DND-41 (cell line): Measurements from ENCODE around the gene SYT1.

Source experiments
- ATAC-seq: fragments of 200-7000 bp; cut with Tn5 transposase; 3 replicates; pipeline ENCODE4 v1.9.1; 2021; ENCODE audit warnings: low read depth; ENCODE audit not compliant: insufficient read depth
- DNase-seq: peaks from one replicate; pipeline ENCODE4 v3.0.0-alpha.2; 2020
- H2AFZ ChIP-seq: 2 replicates; pipeline ENCODE4 v1.6.0; 2012; ENCODE audit warnings: low read depth, low read length
- H3K27ac ChIP-seq: 2 replicates; pipeline ENCODE4 v1.5.1; 2012; ENCODE audit warnings: low read length, inconsistent platforms
- H3K27me3 ChIP-seq: fragments of 200-600 bp; sonication (generic); 2 replicates; pipeline ENCODE4 v1.6.0; 2012; ENCODE audit warnings: low read length, mild to moderate bottlenecking, inconsistent platforms; ENCODE audit not compliant: insufficient read depth, poor library complexity
- H3K36me3 ChIP-seq: 2 replicates; pipeline ENCODE4 v1.5.1; 2012; ENCODE audit warnings: low read length, inconsistent platforms; ENCODE audit not compliant: insufficient read depth
- H3K4me1 ChIP-seq: 2 replicates; pipeline ENCODE4 v1.5.1; 2012; ENCODE audit warnings: mild to moderate bottlenecking, low read length; ENCODE audit not compliant: insufficient read depth
- H3K4me2 ChIP-seq: 2 replicates; pipeline ENCODE4 v1.6.0; 2012; ENCODE audit warnings: mild to moderate bottlenecking, moderate library complexity, low read length, inconsistent platforms; ENCODE audit not compliant: insufficient read depth
- H3K4me3 ChIP-seq, 2 experiments: fragments of 200-600 bp in 1 of 2; shearing (Covaris generic) in 1 of 2; 2 replicates each; pipeline ENCODE4 v1.5.1; 2012 to 2016; ENCODE audit warnings: inconsistent platforms in 2 of 2, low read length in 2 of 2, mild to moderate bottlenecking in 2 of 2, low read depth in 1 of 2, moderate library complexity in 1 of 2
- H3K79me2 ChIP-seq: 2 replicates; pipeline ENCODE4 v1.6.0; 2012; ENCODE audit warnings: low read length, inconsistent platforms; ENCODE audit not compliant: insufficient read depth
- H3K9ac ChIP-seq: 2 replicates; pipeline ENCODE4 v1.6.0; 2012; ENCODE audit warnings: low read depth, mild to moderate bottlenecking, inconsistent platforms, low read length, moderate library complexity
- H3K9me3 ChIP-seq: 2 replicates; pipeline ENCODE4 v1.5.1; 2012; ENCODE audit warnings: low read length, moderate library complexity, mild to moderate bottlenecking, inconsistent platforms; ENCODE audit not compliant: insufficient read depth, severe bottlenecking
- H4K20me1 ChIP-seq: 2 replicates; pipeline ENCODE4 v1.6.0; 2012; ENCODE audit warnings: low read length; ENCODE audit not compliant: insufficient read depth
- EZH2 ChIP-seq: IDR thresholded peaks from 3 replicates; pipeline ENCODE4 v1.6.1; 2012; ENCODE audit warnings: borderline replicate concordance, low read depth, mild to moderate bottlenecking, moderate library complexity, low read length, inconsistent platforms; ENCODE audit not compliant: severe bottlenecking
- TF ChIP-seq, protein P1 (sequence below): IDR thresholded peaks from 2 replicates; pipeline ENCODE4 v1.5.1; 2012; ENCODE audit warnings: borderline replicate concordance, low read length, moderate library complexity, mild to moderate bottlenecking; ENCODE audit not compliant: poor library complexity, severe bottlenecking; ENCODE audit errors: extremely low read depth

SYT1 gene

DNA sequence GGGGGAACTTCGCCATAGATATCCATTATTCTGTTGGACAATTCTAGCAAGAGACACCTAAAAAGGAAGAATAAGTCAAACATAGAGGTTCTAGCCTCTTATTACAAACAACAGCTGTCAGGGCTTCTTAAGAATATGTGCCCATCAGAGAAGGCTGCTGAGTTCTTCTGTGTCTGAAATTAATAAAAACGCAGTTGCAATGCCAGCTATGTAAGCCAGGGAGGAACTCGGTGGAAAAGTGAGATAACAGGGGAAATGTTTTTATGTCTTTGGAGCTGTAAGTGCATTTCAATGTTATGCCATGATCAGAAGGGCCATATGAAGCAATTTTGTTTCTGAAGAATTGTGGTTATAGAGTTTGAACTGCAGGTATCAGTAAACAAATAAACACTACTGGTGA, 95.0 kb downstream of the SYT1 start:
- TF ChIP-seq, protein P1, sequence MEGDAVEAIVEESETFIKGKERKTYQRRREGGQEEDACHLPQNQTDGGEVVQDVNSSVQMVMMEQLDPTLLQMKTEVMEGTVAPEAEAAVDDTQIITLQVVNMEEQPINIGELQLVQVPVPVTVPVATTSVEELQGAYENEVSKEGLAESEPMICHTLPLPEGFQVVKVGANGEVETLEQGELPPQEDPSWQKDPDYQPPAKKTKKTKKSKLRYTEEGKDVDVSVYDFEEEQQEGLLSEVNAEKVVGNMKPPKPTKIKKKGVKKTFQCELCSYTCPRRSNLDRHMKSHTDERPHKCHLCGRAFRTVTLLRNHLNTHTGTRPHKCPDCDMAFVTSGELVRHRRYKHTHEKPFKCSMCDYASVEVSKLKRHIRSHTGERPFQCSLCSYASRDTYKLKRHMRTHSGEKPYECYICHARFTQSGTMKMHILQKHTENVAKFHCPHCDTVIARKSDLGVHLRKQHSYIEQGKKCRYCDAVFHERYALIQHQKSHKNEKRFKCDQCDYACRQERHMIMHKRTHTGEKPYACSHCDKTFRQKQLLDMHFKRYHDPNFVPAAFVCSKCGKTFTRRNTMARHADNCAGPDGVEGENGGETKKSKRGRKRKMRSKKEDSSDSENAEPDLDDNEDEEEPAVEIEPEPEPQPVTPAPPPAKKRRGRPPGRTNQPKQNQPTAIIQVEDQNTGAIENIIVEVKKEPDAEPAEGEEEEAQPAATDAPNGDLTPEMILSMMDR = no peak
- no peak for TF ChIP-seq EZH2
- Histone ChIP-seq H3K27ac (no peak overlapping the region), H3K9me3 (no peaks in the 10 kb centered on the region), H3K4me2 (no peak overlapping the region), H2AFZ (no peak overlapping the region), H3K79me2 (no peaks in the 10 kb centered on the region), H3K27me3 (no peaks in the 10 kb centered on the region), H3K9ac (no peak overlapping the region), H3K36me3 (no peaks in the 10 kb centered on the region), H3K4me3 (no peak overlapping the region), H4K20me1 (no peaks in the 10 kb centered on the region), H3K4me1 (no peaks in the 10 kb centered on the region)
- DNase-seq (no peak), ATAC-seq (no peak)

DNA sequence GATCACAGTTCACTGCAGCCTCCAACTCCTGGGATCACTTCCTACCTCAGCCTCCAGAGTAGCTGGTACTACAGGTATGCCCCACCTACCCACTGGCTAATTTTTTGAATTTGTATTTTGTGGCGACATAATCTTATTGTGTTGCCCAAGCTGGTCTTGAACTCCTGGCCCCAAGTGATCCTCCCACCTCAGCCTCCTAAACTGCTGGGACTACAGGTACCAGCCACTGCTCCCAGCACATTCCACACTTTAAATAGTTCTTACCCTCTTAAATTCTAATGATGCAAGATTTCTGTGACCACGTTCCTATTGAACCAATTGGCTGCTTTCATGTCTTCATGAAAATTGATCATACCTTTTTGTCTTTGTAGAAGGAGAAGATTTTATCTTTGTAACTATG, 96.6 kb downstream of the SYT1 start:
- Histone ChIP-seq H4K20me1 (no peaks in the 10 kb centered on the region), H3K4me1 (no peaks in the 10 kb centered on the region), H2AFZ (no peak overlapping the region), H3K9me3 (no peaks in the 10 kb centered on the region), H3K9ac (no peak overlapping the region), H3K4me3 (no peak overlapping the region), H3K27me3 (no peaks in the 10 kb centered on the region), H3K79me2 (no peaks in the 10 kb centered on the region), H3K36me3 (no peaks in the 10 kb centered on the region), H3K4me2 (no peak overlapping the region), H3K27ac (no peak overlapping the region)
- TF ChIP-seq, protein P1 = no peak
- no peak for TF ChIP-seq EZH2
- ATAC-seq (no peak), DNase-seq (no peak)

DNA sequence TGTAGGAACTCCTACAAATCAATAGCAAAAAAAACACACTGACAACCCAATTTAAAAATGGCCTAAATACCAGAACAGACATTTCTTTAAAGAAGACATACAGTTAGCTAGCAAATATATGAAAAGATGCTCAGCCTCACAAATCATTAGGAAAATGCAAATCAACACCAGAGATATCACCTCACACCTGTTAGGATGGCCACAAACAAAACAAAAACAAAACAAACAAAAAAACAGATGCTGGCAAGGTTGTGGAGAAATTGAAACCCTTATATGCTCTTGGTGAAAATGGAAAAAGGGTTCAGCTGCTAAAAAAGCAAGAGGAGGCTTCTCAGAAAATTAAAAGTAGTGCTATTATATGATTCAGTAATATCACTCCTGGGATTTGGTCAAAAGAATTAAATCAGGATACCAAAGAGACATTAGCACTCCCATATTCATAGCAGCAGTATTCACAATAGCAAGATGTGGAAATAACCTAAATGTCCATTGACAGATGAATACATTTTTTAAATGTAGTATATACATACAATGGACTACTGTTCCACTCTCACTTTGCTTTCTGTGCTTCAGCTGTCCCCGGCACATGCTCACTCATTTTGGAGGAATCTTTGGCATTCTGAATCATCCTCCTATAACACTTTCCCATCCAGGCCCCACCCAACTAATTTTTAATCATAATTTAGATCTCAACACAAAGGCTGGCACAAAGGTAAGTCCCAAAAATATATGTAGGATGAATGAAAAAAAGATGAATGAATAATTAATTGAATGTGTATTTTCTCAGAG, 99.1 kb downstream of the SYT1 start:
- Histone ChIP-seq H3K4me3 (no peak overlapping the region), H3K79me2 (no peaks in the 10 kb centered on the region), H2AFZ (no peak overlapping the region), H3K4me2 (no peak overlapping the region), H3K27me3 (no peaks in the 10 kb centered on the region), H3K9me3 (no peaks in the 10 kb centered on the region), H4K20me1 (no peaks in the 10 kb centered on the region), H3K36me3 (no peaks in the 10 kb centered on the region), H3K9ac (no peak overlapping the region), H3K4me1 (no peaks in the 10 kb centered on the region), H3K27ac (no peak overlapping the region)
- TF ChIP-seq EZH2 = no peak
- TF ChIP-seq, protein P1 = no peak
- no peak for ATAC-seq
- no peak for DNase-seq
